HepG2 (cell line): Measurements from ENCODE around the gene HOXD1. TPM values are rescaled to one million over a fixed set of nuclear protein-coding genes. Genes with fewer than 3 reads are reported as not detected.

ENCODE experiments used
- CCDC6 ChIP-seq: sonication (generic); formaldehyde crosslinking; IDR thresholded peaks from 2 replicates; pipeline ENCODE4 v1.8.1; 2022; ENCODE audit warnings: mild to moderate bottlenecking, missing genetic modification reagents, moderate library complexity
- EED ChIP-seq: sonication (generic); formaldehyde crosslinking; IDR thresholded peaks from 2 replicates; pipeline ENCODE4 v1.5.0; 2020; ENCODE audit warnings: mild to moderate bottlenecking, missing genetic modification reagents
- ELF1 ChIP-seq: sonication (generic); formaldehyde crosslinking; IDR thresholded peaks from 2 replicates; pipeline ENCODE4 v1.4.0; 2020; ENCODE audit warnings: missing genetic modification reagents
- ESRRA ChIP-seq: sonication (generic); formaldehyde crosslinking; IDR thresholded peaks from 2 replicates; pipeline ENCODE4 v1.5.1; 2020; ENCODE audit warnings: mild to moderate bottlenecking, low read depth, missing genetic modification reagents
- FOXP4 ChIP-seq: sonication (generic); formaldehyde crosslinking; IDR thresholded peaks from 2 replicates; pipeline ENCODE4 v1.4.0; 2020; ENCODE audit warnings: missing genetic modification reagents
- HMGXB4 ChIP-seq, 2 experiments: sonication (generic) in 1 of 2; formaldehyde crosslinking in 1 of 2; IDR thresholded peaks; 2 replicates each; pipeline versions ENCODE4 v1.4.0 to v1.6.1; 2018 to 2020; ENCODE audit warnings: missing genetic modification reagents in 2 of 2, borderline replicate concordance in 1 of 2, low read depth in 1 of 2, mild to moderate bottlenecking in 1 of 2, missing biosample characterization in 1 of 2
- HNF1B ChIP-seq: sonication (generic); formaldehyde crosslinking; IDR thresholded peaks from 2 replicates; pipeline ENCODE4 v1.5.1; 2020; ENCODE audit warnings: mild to moderate bottlenecking, moderate library complexity, missing genetic modification reagents
- IRF2 ChIP-seq: IDR thresholded peaks from 2 replicates; pipeline ENCODE4 v1.6.1; 2018; ENCODE audit warnings: missing genetic modification reagents, missing compliant biosample characterization
- KDM1A ChIP-seq: IDR thresholded peaks from 2 replicates; pipeline ENCODE4 v1.6.1; 2016; ENCODE audit warnings: missing compliant biosample characterization
- ONECUT2 ChIP-seq: sonication (generic); formaldehyde crosslinking; IDR thresholded peaks from 2 replicates; pipeline ENCODE4 v1.4.0; 2020; ENCODE audit warnings: missing genetic modification reagents
- RXRB ChIP-seq: IDR thresholded peaks from 2 replicates; pipeline ENCODE4 v1.6.1; 2016; ENCODE audit warnings: borderline replicate concordance, missing genetic modification reagents, missing compliant biosample characterization
- YEATS4 ChIP-seq: sonication (generic); formaldehyde crosslinking; IDR thresholded peaks from 2 replicates; pipeline ENCODE4 v1.4.0; 2020; ENCODE audit warnings: missing genetic modification reagents, borderline replicate concordance
- ZFP1 ChIP-seq: IDR thresholded peaks from 2 replicates; pipeline ENCODE4 v1.6.1; 2016
- ZFP37 ChIP-seq: sonication (generic); formaldehyde crosslinking; IDR thresholded peaks from 2 replicates; pipeline ENCODE4 v1.4.0; 2020; ENCODE audit warnings: missing genetic modification reagents, borderline replicate concordance
- ZNF136 ChIP-seq: sonication (generic); formaldehyde crosslinking; IDR thresholded peaks from 2 replicates; pipeline ENCODE4 v1.8.1; 2022; ENCODE audit warnings: low read depth, mild to moderate bottlenecking, moderate library complexity, missing genetic modification reagents
- ZNF34 ChIP-seq: sonication (generic); formaldehyde crosslinking; IDR thresholded peaks from 2 replicates; pipeline ENCODE4 v1.4.0; 2020; ENCODE audit warnings: mild to moderate bottlenecking, missing genetic modification reagents, borderline replicate concordance
- ZNF484 ChIP-seq: sonication (generic); formaldehyde crosslinking; IDR thresholded peaks from 2 replicates; pipeline ENCODE4 v1.5.1; 2020; ENCODE audit warnings: mild to moderate bottlenecking, low read depth, missing genetic modification reagents, borderline replicate concordance
- ZNF678 ChIP-seq: sonication (generic); formaldehyde crosslinking; IDR thresholded peaks from 2 replicates; pipeline ENCODE4 v1.4.0; 2020; ENCODE audit warnings: mild to moderate bottlenecking, missing genetic modification reagents
- polyA plus RNA-seq, 8 experiments: library from polyadenylated mRNA; depleted of rRNA in 3 of 8; stranded (reverse) in 7 of 8; unstranded in 1 of 8; fragments of >200 nt; fragmentation: Illumina TruSeq in 4 of 8; extraction: Trizol in 4 of 8; gene quantifications; 2 replicates each; pipeline versions ENCODE4 v1.2.1 to v1.2.3, GENCODE V29; 2011 to 2016; ENCODE audit warnings: low read depth in 4 of 8, missing spikeins in 1 of 8, mixed read lengths in 1 of 8; ENCODE audit not compliant: insufficient read depth in 1 of 8
- total RNA-seq, 5 experiments: library from RNA; depleted of rRNA; stranded (reverse); fragments of >200 nt; fragmentation: Illumina TruSeq; extraction: Trizol; gene quantifications; 2 replicates each; pipeline ENCODE4 v1.2.3, GENCODE V29; 2016; ENCODE audit warnings: low read depth in 1 of 5
- TF ChIP-seq, protein P1 (sequence below): sonication (generic); formaldehyde crosslinking; conservative IDR thresholded peaks from 2 replicates; pipeline ENCODE4 v1.8.0; 2022; ENCODE audit warnings: low read depth, missing genetic modification reagents
- TF ChIP-seq, protein P2 (sequence below): IDR thresholded peaks from 2 replicates; pipeline ENCODE4 v1.6.1; 2012; ENCODE audit warnings: inconsistent platforms

Gene HOXD1
- total and polyA plus RNA-seq, 2 of the 13 experiments (the other 11 are each of a cell fraction or from before 2014, with no cell fraction given) = 10.0 to 22.3 TPM

DNA sequence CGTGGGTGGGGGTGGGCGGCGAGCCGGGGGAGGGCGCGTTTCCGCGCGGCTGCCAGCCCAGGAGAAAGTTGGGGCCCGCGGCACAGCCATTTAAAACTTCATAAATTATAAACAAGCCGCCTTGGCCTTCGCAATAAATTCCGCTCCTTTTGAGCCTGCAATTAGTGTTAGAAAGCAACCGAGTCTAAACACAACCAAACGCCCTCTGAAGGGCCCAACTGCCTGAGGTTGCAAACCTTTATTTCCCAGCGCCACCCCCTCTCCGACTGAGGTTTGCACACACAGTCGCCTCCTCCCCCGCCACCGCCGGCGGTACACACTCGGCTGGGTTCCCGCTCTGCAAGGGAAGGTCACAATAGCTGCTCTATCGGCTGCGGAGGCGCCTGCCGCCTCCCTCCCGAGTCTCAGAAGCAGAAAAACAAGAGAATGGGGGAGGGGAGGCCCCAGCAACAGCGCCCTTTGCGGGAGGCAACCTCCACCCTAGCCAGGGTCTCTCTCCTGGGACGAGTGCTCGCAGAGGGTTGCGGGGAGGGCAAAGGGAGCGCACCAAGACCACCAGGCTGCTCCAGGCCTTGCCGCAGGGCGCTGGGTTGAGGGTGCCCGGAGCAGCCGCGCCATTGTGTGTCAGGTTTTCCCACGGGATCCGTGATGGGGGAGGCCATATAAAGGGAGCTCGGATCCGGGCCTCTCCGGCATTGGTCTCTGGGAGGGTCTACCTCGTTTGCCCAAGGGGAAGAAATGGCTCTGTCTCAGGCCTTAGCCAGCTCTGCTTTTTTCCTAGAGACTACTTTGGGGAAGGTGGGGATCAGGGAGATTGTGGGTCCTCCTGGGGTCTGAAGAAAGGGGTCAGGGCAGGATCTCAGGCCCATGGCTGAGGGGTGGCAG, 13.4 kb upstream of the HOXD1 start (continued):
- TF ChIP-seq HMGXB4 (CRISPR knock-in tag; IDR thresholded peaks at IDR 0.05; ENCODE audit: borderline replicate concordance in 1 of 2, low read depth in 1 of 2) = 0 out of 4 replicates have a peak, but pooled peaks of 1 of the 2 experiments have one; percentile 25
- no peak for TF ChIP-seq KDM1A
- no peak for TF ChIP-seq ZNF678 (CRISPR knock-in tag)
- 0 out of 2 replicates have a peak, but pooled peaks have one; percentile 28 for TF ChIP-seq ZNF136 (CRISPR knock-in tag)
- no peak for TF ChIP-seq ZFP37 (CRISPR knock-in tag)
- no peak for TF ChIP-seq ZNF34
- no peak for TF ChIP-seq ESRRA (CRISPR knock-in tag)
- TF ChIP-seq RXRB (CRISPR knock-in tag) = 0 out of 2 replicates have a peak, but pooled peaks have one; percentile 7
- TF ChIP-seq IRF2 (CRISPR knock-in tag) = no peak
- TF ChIP-seq FOXP4 (CRISPR knock-in tag) = peak; percentile 47
- TF ChIP-seq EED (CRISPR knock-in tag) = peak; percentile 3; the same call in 1 of the 2 replicates
- no peak for TF ChIP-seq CCDC6 (CRISPR knock-in tag)
- TF ChIP-seq ONECUT2 = 0 out of 2 replicates have a peak, but pooled peaks have one; percentile 13
- TF ChIP-seq, protein P1, sequence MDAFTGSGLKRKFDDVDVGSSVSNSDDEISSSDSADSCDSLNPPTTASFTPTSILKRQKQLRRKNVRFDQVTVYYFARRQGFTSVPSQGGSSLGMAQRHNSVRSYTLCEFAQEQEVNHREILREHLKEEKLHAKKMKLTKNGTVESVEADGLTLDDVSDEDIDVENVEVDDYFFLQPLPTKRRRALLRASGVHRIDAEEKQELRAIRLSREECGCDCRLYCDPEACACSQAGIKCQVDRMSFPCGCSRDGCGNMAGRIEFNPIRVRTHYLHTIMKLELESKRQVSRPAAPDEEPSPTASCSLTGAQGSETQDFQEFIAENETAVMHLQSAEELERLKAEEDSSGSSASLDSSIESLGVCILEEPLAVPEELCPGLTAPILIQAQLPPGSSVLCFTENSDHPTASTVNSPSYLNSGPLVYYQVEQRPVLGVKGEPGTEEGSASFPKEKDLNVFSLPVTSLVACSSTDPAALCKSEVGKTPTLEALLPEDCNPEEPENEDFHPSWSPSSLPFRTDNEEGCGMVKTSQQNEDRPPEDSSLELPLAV (CRISPR knock-in tag) = no peak
- no peak for TF ChIP-seq ZFP1
- no peak for TF ChIP-seq ELF1 (CRISPR knock-in tag)
- no peak for TF ChIP-seq ZNF484 (CRISPR knock-in tag)
- TF ChIP-seq YEATS4 (CRISPR knock-in tag) = no peak
- TF ChIP-seq, protein P2, sequence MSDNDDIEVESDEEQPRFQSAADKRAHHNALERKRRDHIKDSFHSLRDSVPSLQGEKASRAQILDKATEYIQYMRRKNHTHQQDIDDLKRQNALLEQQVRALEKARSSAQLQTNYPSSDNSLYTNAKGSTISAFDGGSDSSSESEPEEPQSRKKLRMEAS = no peak
- TF ChIP-seq HNF1B (CRISPR knock-in tag) = 0 out of 2 replicates have a peak, but pooled peaks have one; percentile 37
